Measurements from ENCODE around the gene FBXW4.
A peak's percentile ranks its signal among the peaks of the same experiment; 100 is the strongest.

The FBXW4 gene

GRCh38 chr10:101609481-101609880 is 85.5 kb downstream of the FBXW4 start:
- Histone ChIP-seq H3K4me3 (no peak overlapping the region), H3K9me3 (no peaks in the 10 kb centered on the region), H3K27ac (no peak overlapping the region), H3K4me1 (no peaks in the 10 kb centered on the region), H3K36me3 (peaks cover 35 to 94% (median 73%) of the 10 kb centered on the region in 3 donors), H3K27me3 (no peaks in the 10 kb centered on the region)
- no peak for DNase-seq
- no peak for TF ChIP-seq CTCF (IDR thresholded peaks at IDR 0.05)
- intact Hi-C loops (cut with DNase I; ENCODE audit: low total_unique reads): no loop called here

GRCh38 chr10:101607124-101607523 is 87.8 kb downstream of the FBXW4 start:
- no peaks in the 10 kb centered on the region for H3K9me3 ChIP-seq
- no peak overlapping the region for H3K4me3 ChIP-seq
- intact Hi-C loops (cut with DNase I; ENCODE audit: low total_unique reads): no loop called here
- H3K36me3 ChIP-seq: peaks cover 32 to 85% (median 73%) of the 10 kb centered on the region in 3 donors
- H3K27me3 ChIP-seq: no peaks in the 10 kb centered on the region
- DNase-seq: no peak
- no peaks in the 10 kb centered on the region for H3K4me1 ChIP-seq
- no peak for TF ChIP-seq CTCF (IDR thresholded peaks at IDR 0.05)
- no peak overlapping the region for H3K27ac ChIP-seq

- H3K4me1 ChIP-seq: no peaks in the 10 kb centered on the region
- DNase-seq: peak in 1 of 2 donors; percentile 59
- no peak overlapping the region for H3K4me3 ChIP-seq
- no peak overlapping the region for H3K27ac ChIP-seq
- peak; percentile 68 to 74 for TF ChIP-seq CTCF (IDR thresholded peaks at IDR 0.05)
- peaks cover 3 to 56% (median 30%) of the 10 kb centered on the region in 3 donors for H3K36me3 ChIP-seq
- H3K9me3 ChIP-seq: no peaks in the 10 kb centered on the region
- intact Hi-C loops (cut with DNase I; ENCODE audit: low total_unique reads): no loop called here
- no peaks in the 10 kb centered on the region for H3K27me3 ChIP-seq
These were observed 92.1 kb downstream of the FBXW4 start for GRCh38 chr10:101602761-101603398.

GRCh38 chr10:101601541-101601940 is 93.4 kb downstream of the FBXW4 start:
- Histone ChIP-seq H3K9me3 (no peaks in the 10 kb centered on the region), H3K27ac (no peak overlapping the region), H3K4me3 (no peak overlapping the region), H3K36me3 (peaks cover 0 to 43% (median 18%) of the 10 kb centered on the region in 3 donors), H3K27me3 (no peaks in the 10 kb centered on the region), H3K4me1 (no peaks in the 10 kb centered on the region)
- intact Hi-C loops (cut with DNase I; ENCODE audit: low total_unique reads): no loop called here
- DNase-seq: no peak
- TF ChIP-seq CTCF (IDR thresholded peaks at IDR 0.05): no peak

- H3K36me3 ChIP-seq: peaks cover 0 to 13% (median 0%) of the 10 kb centered on the region in 3 donors
- H3K4me3 ChIP-seq: no peak overlapping the region
- no peak overlapping the region for H3K27ac ChIP-seq
- TF ChIP-seq CTCF (IDR thresholded peaks at IDR 0.05): no peak
- H3K9me3 ChIP-seq: no peaks in the 10 kb centered on the region
- H3K27me3 ChIP-seq: no peaks in the 10 kb centered on the region
- no peaks in the 10 kb centered on the region for H3K4me1 ChIP-seq
- intact Hi-C loops (cut with DNase I; ENCODE audit: low total_unique reads): no loop called here
- no peak for DNase-seq
These were observed 97.7 kb downstream of the FBXW4 start for GRCh38 chr10:101597091-101597900.

All from tibial artery (tissue), 4 donors.